GM19455 (cell line): Measurements from ENCODE around the gene ATR.
"Not testable (repeated sequence)": the region's sequence is repeated elsewhere in the genome, so short reads cannot be mapped to it uniquely, and the experiment has no call there.

Source experiments
- ATAC-seq: cut with Tn5 transposase; IDR thresholded peaks from one replicate; pipeline ENCODE4 v1.9.1; 2021; ENCODE audit not compliant: unreplicated experiment

The ATR gene

GRCh38 chr3:142595581-142595950 is 17.0 kb upstream of the ATR start:
- no peak for ATAC-seq

- ATAC-seq: no peak
Measured at GRCh38 chr3:142595141-142595540, 16.6 kb upstream of the ATR start.

GRCh38 chr3:142592268-142592667 is 13.7 kb upstream of the ATR start:
- ATAC-seq: not testable (repeated sequence)

- ATAC-seq: no peak
Measured at GRCh38 chr3:142588703-142589102, 10.2 kb upstream of the ATR start.

- ATAC-seq: no peak
Measured at GRCh38 chr3:142586803-142587406, 8.4 kb upstream of the ATR start.

GRCh38 chr3:142581070-142581469 is 2.5 kb upstream of the ATR start:
- not testable (repeated sequence) for ATAC-seq

- no peak for ATAC-seq
Measured at GRCh38 chr3:142580061-142580423, 1.5 kb upstream of the ATR start.

- no peak for ATAC-seq
Measured at GRCh38 chr3:142577696-142578328, 721 bp downstream of the ATR start.

GRCh38 chr3:142576792-142577191 is 1.7 kb downstream of the ATR start:
- no peak for ATAC-seq

GRCh38 chr3:142574665-142575064 is 3.9 kb downstream of the ATR start:
- ATAC-seq: no peak

- not testable (repeated sequence) for ATAC-seq
Measured at GRCh38 chr3:142574223-142574622, 4.3 kb downstream of the ATR start.

GRCh38 chr3:142569422-142569821 is 9.1 kb downstream of the ATR start:
- ATAC-seq: not testable (repeated sequence)

- no peak for ATAC-seq
Measured at GRCh38 chr3:142568393-142569017, 10.0 kb downstream of the ATR start.

GRCh38 chr3:142566096-142566495 is 12.4 kb downstream of the ATR start:
- no peak for ATAC-seq

GRCh38 chr3:142563496-142563997 is 15.0 kb downstream of the ATR start:
- ATAC-seq: no peak

- no peak for ATAC-seq
Measured at GRCh38 chr3:142560118-142560517, 18.4 kb downstream of the ATR start.

- no peak for ATAC-seq
Measured at GRCh38 chr3:142553741-142554140, 24.8 kb downstream of the ATR start.

- ATAC-seq: not testable (repeated sequence)
Measured at GRCh38 chr3:142552579-142552978, 26.0 kb downstream of the ATR start.

GRCh38 chr3:142549986-142550385 is 28.5 kb downstream of the ATR start:
- ATAC-seq: no peak

- ATAC-seq: no peak
Measured at GRCh38 chr3:142543307-142543706, 35.2 kb downstream of the ATR start.

GRCh38 chr3:142542054-142542453 is 36.5 kb downstream of the ATR start:
- no peak for ATAC-seq

GRCh38 chr3:142536519-142536918 is 42.0 kb downstream of the ATR start:
- ATAC-seq: no peak
